ENCODE results near the gene UNC45A.

The UNC45A gene

DNA sequence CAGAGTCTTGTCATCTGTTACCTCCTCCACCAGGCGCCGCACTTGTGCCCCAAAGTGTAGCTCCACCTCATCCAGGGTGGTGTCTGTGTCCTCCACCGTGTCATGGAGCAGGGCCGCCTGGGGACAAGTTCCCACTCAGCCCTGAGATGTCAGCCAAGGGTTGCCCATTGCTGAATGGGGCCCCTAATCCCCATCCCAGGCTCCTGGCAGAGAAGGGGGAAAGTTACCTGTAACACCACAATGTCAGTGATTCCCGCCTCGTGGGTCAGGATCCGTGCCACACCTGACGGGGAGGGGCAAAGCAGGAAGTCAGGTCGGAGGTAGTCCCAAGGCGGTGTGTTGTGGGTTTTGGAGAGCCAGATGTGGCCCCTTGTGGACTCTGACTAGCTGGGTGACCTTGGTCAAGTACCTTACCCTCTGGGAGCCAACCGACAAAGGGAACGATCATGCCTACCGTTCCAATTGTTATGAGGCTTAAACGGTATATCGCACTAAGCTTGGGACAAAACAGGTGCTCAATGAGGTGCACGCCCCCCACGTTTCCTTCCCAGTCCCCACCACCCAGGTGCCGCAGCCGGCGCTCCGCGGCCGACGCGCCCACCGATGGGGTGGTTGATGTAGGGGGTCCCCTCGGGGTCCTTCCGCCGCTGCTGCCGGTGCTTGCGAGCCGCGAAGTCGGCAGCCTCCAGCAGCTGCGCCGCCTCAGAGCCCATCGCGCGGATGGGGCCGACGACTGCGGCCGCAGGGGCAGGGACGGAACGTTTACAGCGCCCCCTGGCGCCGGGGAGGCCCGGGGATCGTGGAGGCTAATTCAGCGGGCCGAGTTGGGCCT is 3.0 kb upstream of the UNC45A start, which contains the start of gene HDDC3:
Gene HDDC3 (minus strand): TSS at position 722 of the 832 bp plus-strand sequence. CDS start 9 bp downstream, at position 713.
- Histone ChIP-seq H3K27ac (ENCODE audit: extremely low read depth, low read depth, low read length) (peak within 1 kb of the TSS; percentile 93), H3K4me3 (ENCODE audit: low read depth, low read length) (peak within 1 kb of the TSS; percentile 87), H3K4me1 (ENCODE audit: control insufficient read depth, insufficient read depth, low read length) (0 out of 2 replicates have a peak, but pooled peaks cover 2% of the 10 kb centered on the region), H3K9me3 (ENCODE audit: control insufficient read depth, insufficient read depth, low read depth, low read length) (no peaks in the 10 kb centered on the region), H3K36me3 (ENCODE audit: control insufficient read depth in 2 of 2, insufficient read depth in 1 of 2, low read length in 2 of 2) (peaks cover 4 to 11% of the 10 kb centered on the region in 2 experiments; a peak in 2 of 3 replicates)
- CTCF ChIA-PET: interaction anchor here (0.6 to 11.7 kb wide), 65 partner anchors 9 to 1889 kb away, joined by 3 to 163 read pairs (median 4); partner anchors contain the start of genes BLM, MAN2A2, RCCD1 and SEMA4B
- POLR2A ChIA-PET: interaction anchor here (0.5 to 11.4 kb wide), 23 partner anchors 8 to 1901 kb away, joined by 3 to 179 read pairs (median 3); partner anchors contain the start of genes BLM, MAN2A2, PRC1 and RCCD1
- TF ChIP-seq ZNF600 (tag by site-specific recombination; IDR thresholded peaks at IDR 0.05) (peak; percentile 100), WT1 (tag by site-specific recombination; IDR thresholded peaks at IDR 0.05) (peak; percentile 23; the same call in 1 of the 2 replicates), ZSCAN16 (tag by site-specific recombination; IDR thresholded peaks at IDR 0.05) (peak; percentile 37; the same call in 1 of the 2 replicates), ZNF596 (tag by site-specific recombination; IDR thresholded peaks at IDR 0.05) (no peak), SP3 (tag by site-specific recombination; IDR thresholded peaks at IDR 0.05) (peak; percentile 70), ZBTB44 (tag by site-specific recombination; IDR thresholded peaks at IDR 0.05) (peak; percentile 38; the same call in 1 of the 2 replicates), ZNF580 (tag by site-specific recombination; IDR thresholded peaks at IDR 0.05) (peak; percentile 52; the same call in 1 of the 2 replicates), GLI4 (tag by site-specific recombination; IDR thresholded peaks at IDR 0.05) (peak; percentile 32; the same call in 1 of the 2 replicates), ZNF366 (tag by site-specific recombination; conservative IDR thresholded peaks at IDR 0.05) (no peak), TRIM28 (IDR thresholded peaks at IDR 0.05; ENCODE audit: borderline replicate concordance, low read length) (peak; percentile 42; the same call in 1 of the 2 replicates), ZNF155 (tag by site-specific recombination; IDR thresholded peaks at IDR 0.05) (no peak), SP7 (tag by site-specific recombination; IDR thresholded peaks at IDR 0.05) (peak; percentile 60), ZNF121 (tag by site-specific recombination; IDR thresholded peaks at IDR 0.05) (peak; percentile 54; the same call in 1 of the 2 replicates), GLIS1 (tag by site-specific recombination; IDR thresholded peaks at IDR 0.05) (no peak; the same call in 1 of the 2 replicates), SCRT2 (tag by site-specific recombination; IDR thresholded peaks at IDR 0.05) (peak; percentile 80), ZNF561 (tag by site-specific recombination; IDR thresholded peaks at IDR 0.05; ENCODE audit: borderline replicate concordance) (peak; percentile 94), ZNF677 (tag by site-specific recombination; IDR thresholded peaks at IDR 0.05) (0 out of 2 replicates have a peak, but pooled peaks have one; percentile 3), ZNF175 (tag by site-specific recombination; IDR thresholded peaks at IDR 0.05) (no peak), SETDB1 (IDR thresholded peaks at IDR 0.05; ENCODE audit: insufficient read length, low read length) (no peak)
- TF ChIP-seq, protein P1, sequence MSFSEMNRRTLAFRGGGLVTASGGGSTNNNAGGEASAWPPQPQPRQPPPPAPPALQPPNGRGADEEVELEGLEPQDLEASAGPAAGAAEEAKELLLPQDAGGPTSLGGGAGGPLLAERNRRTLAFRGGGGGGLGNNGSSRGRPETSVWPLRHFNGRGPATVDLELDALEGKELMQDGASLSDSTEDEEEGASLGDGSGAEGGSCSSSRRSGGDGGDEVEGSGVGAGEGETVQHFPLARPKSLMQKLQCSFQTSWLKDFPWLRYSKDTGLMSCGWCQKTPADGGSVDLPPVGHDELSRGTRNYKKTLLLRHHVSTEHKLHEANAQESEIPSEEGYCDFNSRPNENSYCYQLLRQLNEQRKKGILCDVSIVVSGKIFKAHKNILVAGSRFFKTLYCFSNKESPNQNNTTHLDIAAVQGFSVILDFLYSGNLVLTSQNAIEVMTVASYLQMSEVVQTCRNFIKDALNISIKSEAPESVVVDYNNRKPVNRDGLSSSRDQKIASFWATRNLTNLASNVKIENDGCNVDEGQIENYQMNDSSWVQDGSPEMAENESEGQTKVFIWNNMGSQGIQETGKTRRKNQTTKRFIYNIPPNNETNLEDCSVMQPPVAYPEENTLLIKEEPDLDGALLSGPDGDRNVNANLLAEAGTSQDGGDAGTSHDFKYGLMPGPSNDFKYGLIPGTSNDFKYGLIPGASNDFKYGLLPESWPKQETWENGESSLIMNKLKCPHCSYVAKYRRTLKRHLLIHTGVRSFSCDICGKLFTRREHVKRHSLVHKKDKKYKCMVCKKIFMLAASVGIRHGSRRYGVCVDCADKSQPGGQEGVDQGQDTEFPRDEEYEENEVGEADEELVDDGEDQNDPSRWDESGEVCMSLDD (tag by site-specific recombination; IDR thresholded peaks at IDR 0.05): peak; percentile 74
- TF ChIP-seq, protein P2, sequence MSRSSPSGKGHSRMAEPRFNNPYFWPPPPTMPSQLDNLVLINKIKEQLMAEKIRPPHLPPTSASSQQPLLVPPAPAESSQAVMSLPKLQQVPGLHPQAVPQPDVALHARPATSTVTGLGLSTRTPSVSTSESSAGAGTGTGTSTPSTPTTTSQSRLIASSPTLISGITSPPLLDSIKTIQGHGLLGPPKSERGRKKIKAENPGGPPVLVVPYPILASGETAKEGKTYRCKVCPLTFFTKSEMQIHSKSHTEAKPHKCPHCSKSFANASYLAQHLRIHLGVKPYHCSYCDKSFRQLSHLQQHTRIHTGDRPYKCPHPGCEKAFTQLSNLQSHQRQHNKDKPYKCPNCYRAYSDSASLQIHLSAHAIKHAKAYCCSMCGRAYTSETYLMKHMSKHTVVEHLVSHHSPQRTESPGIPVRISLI (tag by site-specific recombination; IDR thresholded peaks at IDR 0.05): no peak
- TF ChIP-seq, protein P3, sequence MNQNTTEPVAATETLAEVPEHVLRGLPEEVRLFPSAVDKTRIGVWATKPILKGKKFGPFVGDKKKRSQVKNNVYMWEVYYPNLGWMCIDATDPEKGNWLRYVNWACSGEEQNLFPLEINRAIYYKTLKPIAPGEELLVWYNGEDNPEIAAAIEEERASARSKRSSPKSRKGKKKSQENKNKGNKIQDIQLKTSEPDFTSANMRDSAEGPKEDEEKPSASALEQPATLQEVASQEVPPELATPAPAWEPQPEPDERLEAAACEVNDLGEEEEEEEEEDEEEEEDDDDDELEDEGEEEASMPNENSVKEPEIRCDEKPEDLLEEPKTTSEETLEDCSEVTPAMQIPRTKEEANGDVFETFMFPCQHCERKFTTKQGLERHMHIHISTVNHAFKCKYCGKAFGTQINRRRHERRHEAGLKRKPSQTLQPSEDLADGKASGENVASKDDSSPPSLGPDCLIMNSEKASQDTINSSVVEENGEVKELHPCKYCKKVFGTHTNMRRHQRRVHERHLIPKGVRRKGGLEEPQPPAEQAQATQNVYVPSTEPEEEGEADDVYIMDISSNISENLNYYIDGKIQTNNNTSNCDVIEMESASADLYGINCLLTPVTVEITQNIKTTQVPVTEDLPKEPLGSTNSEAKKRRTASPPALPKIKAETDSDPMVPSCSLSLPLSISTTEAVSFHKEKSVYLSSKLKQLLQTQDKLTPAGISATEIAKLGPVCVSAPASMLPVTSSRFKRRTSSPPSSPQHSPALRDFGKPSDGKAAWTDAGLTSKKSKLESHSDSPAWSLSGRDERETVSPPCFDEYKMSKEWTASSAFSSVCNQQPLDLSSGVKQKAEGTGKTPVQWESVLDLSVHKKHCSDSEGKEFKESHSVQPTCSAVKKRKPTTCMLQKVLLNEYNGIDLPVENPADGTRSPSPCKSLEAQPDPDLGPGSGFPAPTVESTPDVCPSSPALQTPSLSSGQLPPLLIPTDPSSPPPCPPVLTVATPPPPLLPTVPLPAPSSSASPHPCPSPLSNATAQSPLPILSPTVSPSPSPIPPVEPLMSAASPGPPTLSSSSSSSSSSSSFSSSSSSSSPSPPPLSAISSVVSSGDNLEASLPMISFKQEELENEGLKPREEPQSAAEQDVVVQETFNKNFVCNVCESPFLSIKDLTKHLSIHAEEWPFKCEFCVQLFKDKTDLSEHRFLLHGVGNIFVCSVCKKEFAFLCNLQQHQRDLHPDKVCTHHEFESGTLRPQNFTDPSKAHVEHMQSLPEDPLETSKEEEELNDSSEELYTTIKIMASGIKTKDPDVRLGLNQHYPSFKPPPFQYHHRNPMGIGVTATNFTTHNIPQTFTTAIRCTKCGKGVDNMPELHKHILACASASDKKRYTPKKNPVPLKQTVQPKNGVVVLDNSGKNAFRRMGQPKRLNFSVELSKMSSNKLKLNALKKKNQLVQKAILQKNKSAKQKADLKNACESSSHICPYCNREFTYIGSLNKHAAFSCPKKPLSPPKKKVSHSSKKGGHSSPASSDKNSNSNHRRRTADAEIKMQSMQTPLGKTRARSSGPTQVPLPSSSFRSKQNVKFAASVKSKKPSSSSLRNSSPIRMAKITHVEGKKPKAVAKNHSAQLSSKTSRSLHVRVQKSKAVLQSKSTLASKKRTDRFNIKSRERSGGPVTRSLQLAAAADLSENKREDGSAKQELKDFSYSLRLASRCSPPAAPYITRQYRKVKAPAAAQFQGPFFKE (tag by site-specific recombination; IDR thresholded peaks at IDR 0.05; ENCODE audit: borderline replicate concordance): no peak
